Esophagus mucosa (tissue), 1 donor: Measurements from ENCODE around the gene ZNF772. TPM values are rescaled to one million over a fixed set of nuclear protein-coding genes. Genes with fewer than 3 reads are reported as not detected.
"Not testable (repeated sequence)": the region's sequence is repeated elsewhere in the genome, so short reads cannot be mapped to it uniquely, and the experiment has no call there.

ENCODE experiments used
- ATAC-seq: fragments of 200-7000 bp; cut with Tn5 transposase; one replicate; pipeline ENCODE4 v1.9.1; 2020
- total RNA-seq: library from RNA; stranded (reverse); gene quantifications from one replicate; pipeline ENCODE4 v1.2.4, GENCODE V29; 2023
- donor health status: DM: yes; HTN: yes; CAD: no.

The ZNF772 gene
- total RNA-seq = 4.5 TPM

DNA sequence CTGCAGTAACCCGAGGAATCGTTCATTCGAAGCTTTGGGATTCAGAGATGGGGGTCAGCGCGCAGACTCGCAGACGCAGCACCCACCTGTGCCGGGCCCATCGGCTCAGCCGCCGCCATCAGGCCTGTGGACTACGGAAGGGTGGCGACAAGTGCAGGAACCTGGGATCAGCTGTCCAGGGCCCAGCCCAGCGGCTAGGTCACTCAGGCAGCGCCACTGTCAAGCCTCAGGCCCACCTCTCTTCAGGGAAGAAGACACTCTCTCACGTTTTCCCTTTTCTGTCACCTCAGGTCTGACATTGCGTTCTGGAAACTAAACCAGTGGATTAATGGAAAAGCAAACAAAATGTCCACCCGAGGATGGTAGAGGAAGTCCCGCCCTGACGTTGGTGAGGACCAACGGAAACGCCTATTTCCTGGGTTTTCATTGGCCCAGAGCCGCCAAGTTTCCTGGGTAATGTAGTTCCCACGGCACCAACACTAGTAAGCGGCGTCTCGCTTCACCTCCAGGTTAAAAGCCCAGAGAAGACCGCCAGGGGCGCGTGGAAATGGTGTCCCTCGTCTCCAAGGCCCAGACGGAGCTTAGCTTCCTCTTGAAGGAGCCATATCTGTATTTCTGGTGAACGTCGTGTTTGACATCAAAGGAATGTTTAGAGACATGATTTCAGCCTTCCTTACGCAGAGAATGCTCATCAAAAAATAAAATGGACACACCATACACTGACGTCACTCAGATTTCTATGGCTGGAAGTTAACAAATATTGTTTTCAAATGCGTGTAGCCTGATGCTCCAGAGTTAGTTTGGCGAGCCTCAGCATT is at the start of gene ZNF772:
Gene ZNF772 (minus strand): TSS at position 376 of the 818 bp plus-strand sequence. CDS start 257 bp downstream, at position 119.
- peak; percentile 99 for ATAC-seq

DNA sequence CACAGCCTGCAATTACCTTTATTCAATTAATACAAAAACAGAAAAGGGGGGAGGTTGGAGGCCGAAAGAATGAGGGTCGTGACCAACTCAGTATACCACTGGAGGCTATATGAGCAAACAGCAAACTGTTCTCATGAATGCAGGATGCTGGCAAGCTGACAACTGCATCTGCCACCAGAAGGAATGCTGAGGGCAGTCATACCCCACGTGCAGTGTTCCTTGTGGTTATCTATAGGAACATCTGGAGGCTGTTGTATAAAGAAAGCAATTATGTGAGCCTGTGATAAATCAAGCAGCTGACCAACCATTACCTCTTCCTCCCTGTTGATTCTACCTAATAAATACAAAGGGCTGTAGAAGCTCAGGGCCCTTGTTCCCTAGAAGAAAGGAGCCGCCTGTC is 40.7 kb upstream of the ZNF772 start:
- ATAC-seq = not testable (repeated sequence)

DNA sequence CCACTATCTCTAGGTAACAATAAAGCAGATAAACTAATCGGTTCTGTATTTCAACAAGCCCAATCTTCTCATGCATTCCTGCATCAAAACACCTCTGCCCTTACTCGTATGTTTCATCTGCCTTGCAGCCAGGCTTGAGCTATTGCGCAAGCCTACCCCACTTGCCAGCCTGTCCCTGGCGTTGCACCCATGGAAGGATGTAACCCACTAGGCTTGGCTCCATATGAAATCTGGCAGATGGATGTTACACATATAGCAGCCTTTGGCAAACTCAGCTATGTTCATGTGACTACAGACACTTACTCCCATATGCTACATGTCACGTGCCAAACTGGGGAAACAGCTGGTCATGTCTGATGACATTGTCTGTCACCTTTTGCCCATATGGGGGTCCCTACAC is 37.9 kb upstream of the ZNF772 start:
- ATAC-seq = no peak

DNA sequence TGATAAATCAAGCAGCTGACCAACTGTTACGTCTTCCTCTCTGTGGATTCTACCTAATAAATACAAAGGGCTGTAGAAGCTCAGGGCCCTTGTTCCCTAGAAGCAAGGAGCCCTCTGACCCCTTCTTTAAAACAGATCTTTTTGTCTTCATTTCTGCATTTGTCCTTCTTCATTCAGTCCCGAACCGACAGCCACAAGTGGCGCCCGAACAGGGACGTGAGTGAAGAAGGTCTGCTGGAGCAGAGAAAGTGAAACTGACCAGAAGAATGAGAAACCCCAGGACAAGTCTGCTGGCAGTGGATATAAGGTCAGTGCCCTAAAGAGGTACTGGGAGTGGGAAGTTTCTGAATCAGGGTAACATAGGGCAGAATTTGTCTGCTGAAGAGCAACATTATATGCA is 35.5 kb upstream of the ZNF772 start:
- no peak for ATAC-seq

DNA sequence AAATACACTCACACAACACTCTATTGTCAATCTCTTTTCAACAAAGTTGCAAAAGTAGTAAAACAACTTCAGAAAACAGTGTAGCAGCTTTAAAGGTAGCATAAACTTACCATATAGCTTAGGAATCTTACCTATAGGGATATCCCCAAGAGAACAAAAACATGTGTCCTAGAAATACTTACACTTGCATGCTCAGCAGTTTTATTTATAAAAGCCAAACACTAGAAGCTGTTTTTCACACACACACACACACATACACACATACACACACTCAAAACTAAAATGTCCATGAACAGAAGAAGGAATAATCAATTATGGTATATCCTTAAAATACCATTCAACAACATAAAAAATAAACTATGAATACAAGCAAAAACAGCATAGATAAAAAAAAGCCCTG is 34.1 kb upstream of the ZNF772 start:
- no peak for ATAC-seq

DNA sequence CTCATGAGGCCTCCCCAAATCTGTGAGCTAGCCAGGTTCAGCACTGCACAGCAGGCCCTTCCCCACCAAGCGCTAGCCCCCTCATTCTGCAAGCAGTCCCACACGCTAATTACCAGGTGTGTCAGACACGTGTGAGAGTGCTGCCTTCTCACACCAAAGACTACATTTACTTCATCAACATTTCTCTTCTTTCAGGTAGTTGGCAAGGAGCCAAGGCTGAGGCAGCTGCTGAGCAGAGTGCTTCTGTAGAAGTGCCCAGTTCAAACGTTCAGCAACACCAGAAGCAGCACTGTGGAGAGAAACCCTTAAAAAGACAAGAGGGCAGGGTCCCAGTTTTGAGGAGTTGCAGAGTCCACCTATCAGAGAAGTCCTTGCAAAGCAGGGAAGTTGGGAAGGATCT is 28.8 kb upstream of the ZNF772 start:
- ATAC-seq = no peak

DNA sequence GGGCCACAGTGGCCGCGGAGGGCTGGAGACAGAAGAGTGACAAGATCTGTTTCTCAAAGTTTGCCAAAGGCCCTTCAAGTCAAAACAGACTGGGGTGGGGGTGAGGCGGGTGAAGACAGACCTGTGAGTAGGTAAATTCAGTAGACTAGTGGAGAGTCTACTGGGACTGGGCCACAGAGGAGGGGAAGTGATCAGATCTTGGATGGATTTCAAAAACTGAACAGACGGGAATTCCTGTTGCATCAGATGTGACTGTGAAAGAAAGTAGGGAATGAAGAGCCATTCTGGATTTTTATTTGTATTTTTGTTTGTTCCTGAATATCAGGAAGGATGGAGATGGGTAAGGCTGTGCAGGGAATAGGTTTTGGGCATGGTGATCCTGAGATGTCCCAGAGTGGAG is 23.0 kb upstream of the ZNF772 start:
- peak; percentile 35 for ATAC-seq

DNA sequence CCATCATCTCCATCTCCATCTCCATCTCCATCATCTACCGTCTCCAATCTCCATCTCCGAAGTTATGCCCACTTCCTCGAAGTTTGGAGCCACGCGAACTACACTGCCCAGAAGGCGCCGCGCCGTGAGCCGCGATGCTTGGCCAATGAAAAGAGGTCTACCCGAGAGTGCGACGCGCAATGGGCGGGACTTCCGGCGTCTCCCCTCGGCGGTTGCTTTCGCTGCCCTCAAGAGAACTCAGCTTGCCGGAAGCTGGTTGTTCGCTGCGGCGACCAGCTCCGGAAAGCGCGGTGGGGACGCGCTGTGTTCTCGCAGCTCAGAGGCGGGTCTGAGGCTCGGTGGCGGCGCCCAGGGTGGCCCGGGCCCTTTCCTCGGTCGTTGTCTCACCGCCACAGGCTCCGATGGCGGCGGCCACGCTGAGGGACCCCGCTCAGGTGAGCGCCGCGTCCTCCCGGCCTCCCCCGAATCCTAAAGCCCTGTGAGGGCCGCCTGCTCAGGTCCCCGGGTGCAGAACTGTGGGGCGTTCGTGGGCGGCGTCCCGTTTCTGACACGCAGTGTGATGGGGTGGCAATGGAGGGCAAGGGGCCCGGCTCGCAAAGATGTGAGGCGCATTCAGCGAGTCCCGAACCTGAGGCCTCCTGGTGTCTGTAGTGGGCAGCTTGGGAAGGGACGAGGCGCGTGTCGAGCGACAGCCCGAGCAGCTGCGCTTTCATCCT is 22.5 kb upstream of the ZNF772 start, which contains the start of gene ZNF773:
Gene ZNF773 (plus strand): TSS at position 259 of the 716 bp plus-strand sequence. CDS start 143 bp downstream, at position 402.
- peak; percentile 100 for ATAC-seq

DNA sequence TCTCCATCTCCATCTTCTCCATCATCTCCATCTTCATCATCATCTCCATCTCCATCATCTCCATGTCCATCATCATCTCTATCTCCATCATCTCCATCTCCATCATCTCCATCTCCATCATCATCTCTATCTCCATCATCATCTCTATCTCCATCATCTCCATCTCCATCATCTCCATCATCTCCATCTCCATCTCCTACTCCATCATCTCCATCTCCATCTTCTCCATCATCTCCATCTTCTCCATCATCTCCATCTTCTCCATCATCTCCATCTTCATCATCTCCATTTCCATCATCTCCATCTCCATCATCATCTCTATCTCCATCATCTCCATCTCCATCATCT is 21.9 kb upstream of the ZNF772 start:
- ATAC-seq = not testable (repeated sequence)

DNA sequence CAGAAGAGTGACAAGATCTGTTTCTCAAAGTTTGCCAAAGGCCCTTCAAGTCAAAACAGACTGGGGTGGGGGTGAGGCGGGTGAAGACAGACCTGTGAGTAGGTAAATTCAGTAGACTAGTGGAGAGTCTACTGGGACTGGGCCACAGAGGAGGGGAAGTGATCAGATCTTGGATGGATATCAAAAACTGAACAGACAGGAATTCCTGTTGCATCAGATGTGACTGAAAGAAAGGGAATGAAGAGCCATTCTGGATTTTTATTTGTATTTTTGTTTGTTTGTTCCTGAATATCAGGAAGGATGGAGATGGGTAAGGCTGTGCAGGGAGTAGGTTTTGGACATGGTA is 10.9 kb upstream of the ZNF772 start:
- peak; percentile 30 for ATAC-seq

DNA sequence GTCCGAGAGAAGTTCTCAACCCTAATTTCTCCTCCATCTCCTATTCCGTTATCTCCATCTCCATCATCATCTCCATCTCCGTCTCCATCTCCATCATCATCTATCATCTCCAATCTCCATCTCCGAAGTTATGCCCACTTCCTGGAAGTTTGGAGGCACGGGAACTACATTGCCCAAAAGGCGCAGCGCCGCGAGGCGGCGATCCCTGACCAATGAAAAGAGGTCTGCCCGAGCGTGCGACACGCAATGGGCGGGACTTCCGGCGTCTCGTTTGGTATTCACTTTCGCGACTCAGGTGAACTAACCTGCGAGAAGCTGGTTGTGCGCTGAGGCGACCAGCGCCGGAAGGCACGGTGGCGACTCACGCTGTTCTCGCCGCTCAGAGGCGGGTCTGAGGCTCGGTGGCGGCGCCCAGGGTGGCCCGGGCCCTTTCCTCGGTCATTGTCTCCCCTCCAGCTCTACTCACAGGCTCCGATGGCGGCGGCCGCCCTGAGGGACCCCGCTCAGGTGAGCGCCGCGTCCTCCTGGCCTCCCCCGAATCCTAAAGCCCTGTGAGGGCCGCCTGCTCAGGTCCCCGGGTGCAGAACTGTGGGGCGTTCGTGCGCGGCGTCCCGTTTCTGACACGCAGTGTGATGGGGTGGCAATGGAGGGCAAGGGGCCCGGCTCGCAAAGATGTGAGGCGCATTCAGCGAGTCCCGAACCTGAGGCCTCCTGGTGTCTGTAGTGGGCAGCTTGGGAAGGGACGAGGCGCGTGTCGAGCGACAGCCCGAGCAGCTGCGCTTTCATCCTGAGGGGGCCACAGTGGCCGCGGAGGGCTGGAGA is 10.3 kb upstream of the ZNF772 start, which contains the start of gene ZNF419:
Gene ZNF419 (plus strand): TSS at position 274 of the 822 bp plus-strand sequence. CDS start 201 bp downstream, at position 475.
- ATAC-seq = peak; percentile 97

DNA sequence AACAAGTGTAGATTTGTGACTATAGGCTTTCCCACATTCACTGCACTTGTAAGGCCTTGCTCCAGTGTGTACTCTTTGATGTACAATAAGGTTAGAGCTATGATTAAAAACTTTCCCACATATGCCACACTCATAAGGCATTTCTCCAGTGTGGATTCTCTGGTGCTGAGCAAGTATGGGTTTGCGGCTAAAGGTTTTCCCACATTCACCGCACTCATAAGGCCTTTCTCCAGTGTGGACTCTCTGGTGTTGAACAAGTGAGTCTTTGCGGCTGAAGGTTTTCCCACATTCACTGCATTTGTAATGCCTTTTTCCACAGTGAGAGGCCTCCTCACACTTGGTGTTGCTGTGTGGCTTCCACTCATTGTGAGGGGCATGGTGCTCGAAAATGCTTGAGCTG is 3.7 kb downstream of the ZNF772 start:
- no peak for ATAC-seq

DNA sequence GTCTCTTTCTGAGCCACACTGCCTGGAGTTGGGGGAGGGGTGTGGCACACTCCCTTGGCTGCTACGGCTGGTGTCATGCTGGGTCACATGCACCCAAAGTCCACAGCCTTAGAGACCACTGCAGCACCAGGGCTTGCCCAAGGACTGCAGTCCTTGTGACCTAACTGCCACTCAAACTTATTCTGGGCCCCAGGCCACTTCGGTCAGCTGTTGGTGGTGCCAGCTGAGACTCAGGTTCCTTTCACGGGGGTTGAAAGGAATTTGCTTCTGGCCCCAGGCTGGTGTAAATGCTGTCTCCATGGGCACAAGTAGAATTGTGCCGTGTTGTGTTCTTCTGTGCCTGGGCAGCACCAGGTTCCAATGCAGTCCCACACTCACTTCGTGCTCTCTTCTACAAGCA is 10.9 kb downstream of the ZNF772 start:
- ATAC-seq = no peak

DNA sequence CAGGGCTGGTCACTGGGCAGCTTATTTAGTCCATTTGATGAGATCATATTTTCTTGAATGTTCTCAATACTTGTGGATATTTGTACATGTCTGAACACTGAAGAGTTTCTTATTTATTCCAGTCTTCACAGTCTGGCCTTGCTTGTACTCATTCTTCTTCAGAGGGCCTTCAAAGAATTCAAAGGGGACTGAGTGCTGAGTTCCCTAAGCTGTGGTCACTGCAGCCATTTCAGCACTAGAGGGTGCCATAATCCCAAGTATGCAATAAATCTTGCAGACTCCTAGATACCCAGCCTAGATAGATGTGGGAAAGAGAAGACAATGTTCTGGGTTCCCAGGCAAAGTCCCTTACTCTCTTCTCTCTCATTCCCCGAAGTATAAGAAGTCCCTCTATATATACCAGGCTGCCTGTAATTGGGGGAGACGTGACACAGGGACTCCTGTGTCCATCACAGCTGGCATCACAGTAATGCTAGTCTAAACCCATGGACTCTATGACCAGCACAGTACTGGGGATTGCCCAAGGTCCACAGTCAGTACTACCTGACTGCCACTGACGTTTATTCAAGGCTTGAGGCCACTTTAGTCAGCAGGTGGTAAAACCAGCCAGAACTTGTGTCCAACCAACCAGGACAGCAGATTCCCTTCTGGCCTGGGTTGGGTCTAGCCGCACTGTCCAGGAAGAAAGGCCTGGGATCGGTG is 11.5 kb downstream of the ZNF772 start:
- peak; percentile 58 for ATAC-seq

DNA sequence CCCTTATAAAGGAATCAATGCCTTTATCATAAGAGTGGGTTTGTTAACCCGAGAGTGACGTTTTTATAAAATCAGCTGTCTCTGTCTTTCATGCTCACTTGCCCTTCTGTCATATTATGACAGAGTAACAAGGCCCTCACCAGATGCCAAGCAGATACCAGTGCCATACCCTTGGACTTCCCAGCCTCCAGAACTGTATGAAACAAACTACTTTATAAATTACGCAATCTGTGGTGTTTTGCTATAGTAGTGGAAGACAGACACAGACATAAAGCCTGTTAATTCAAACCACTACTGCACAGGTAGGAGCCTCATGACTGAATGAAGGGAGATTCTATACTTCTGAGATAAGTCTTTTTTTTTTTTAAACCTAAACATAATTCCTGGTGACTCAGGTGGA is 25.1 kb downstream of the ZNF772 start:
- no peak for ATAC-seq

DNA sequence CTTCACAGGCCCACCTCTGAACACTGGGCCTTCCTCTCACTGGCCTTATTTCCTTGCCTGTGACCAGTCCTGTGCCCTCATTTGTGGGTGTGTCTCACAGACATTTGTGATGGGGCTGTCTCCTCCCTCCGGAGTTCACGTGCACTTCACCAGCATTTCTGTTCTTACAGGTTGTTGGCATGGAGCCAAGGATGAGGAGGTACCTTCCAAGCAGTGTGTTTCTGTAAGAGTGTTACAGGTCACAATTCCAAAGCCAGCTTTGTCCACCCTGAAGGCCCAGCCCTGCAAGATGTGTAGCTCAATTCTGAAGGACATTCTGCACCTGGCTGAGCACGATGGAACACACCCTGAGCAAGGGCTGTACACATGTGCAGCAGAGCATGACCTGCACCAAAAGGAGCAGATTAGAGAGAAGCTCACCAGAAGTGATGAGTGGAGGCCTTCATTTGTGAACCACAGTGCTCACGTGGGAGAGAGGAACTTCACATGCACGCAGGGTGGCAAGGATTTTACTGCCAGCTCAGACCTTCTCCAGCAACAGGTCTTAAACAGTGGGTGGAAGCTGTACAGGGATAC is 34.2 kb downstream of the ZNF772 start:
- peak; percentile 55 for ATAC-seq

DNA sequence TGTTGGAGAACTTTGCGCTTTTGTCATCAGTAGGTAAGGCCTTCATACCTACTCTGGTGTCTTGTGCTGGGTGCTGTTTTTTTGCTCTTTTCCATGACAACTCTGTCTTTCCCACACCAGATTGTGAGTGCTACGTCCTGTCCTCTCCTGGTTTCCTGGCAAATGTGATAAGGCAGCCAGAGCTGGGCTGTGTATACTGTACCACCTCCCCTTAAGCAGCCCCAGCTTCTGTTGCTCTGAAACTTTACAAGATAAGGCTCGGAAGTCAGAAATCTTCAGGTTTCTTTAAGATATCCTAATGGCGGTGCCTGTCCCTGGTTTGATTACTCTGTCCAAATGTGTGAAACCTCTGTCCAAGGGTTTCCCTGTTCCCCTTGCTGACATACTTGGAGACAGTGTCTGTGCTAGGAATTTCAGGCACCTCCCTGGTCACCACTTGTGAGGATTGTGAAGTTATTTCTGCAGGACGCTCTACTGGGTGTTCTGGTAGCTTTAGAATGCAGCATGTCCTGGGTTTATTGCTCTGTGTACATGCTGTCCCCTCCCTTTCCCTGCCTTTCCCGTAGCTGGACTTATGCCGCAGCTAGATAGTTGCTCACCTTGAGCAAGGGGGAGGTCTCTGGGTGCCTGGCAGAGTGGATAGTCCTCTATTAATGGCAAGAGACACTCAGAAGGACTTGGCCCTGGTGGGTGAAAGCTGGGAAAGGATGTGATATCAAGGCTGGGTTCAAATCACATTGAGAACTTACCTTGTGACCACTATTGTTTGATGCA is 35.2 kb downstream of the ZNF772 start:
- ATAC-seq = no peak

DNA sequence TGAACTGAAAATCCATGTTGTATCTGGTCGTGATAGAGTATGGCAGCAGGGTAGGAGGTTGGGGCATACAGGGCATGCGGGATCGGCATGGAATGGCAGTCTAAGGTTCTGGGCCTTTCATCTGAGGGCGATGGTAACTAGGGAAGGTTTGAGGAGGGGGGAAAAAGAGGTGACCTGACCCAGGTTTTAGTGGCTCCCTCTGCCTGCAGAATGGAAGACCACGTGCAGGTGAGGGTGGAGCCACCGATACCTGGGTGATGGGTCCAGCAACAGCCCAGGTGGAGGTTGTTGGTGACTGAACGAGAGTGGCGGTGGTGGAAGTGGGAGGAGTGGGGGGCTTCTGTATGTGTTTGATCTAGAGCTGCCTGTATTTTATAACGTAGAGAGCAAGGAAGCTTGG is 38.4 kb downstream of the ZNF772 start:
- no peak for ATAC-seq

DNA sequence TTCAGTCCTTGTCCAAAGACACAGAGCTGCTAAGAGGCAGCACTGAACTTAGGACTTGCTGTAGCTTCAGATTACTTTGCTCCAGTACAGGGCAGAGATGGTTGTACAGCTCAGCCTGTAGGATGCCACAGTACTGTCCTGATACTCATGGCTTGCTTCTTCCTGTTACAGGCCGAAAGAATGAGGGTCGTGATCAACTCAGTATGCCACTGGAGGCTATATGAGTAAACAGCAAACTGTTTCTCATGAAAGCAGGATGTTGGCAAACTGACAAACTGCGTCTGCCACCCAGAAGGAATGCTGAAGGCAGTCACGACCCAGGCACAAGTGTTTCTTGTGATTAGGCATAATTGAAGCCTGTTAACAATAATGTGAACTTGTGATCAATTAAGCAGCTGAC is 39.4 kb downstream of the ZNF772 start:
- ATAC-seq = no peak

DNA sequence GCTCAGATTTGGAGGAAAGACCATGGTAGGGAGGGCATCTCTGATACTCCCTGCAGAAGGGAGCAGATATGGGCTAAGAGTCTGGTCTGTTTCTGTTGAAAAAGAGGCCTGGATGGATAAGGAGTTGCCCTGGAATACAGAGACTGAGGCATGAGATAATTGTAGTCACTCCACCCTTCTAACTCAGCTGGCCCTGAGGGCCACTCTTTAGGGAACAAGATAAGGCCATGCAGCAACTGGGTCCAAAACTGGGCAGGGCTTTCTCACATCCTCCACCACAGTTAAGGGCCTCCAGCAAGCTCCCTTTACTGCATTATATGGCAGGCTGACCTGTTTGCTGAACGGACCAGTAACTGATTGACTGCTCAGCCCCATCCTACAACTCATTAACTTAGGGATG is 40.9 kb downstream of the ZNF772 start:
- ATAC-seq = no peak
